Lung microvascular endothelial cell (primary cell): Measurements from ENCODE around the gene ALPG. TPM values are rescaled to one million over a fixed set of nuclear protein-coding genes. Genes with fewer than 3 reads are reported as not detected.

Experiments
- DNase-seq, 2 donors: peaks; one replicate each; pipeline versions ENCODE4 v3.0.0 to v3.0.0-alpha.2; 2010; ENCODE audit warnings: low read depth in 2 of 2
- total RNA-seq: library from RNA; depleted of rRNA; stranded (reverse); fragments of >200 nt; gene quantifications from 2 replicates; pipeline ENCODE4 v1.2.1, GENCODE V29; 2014

ALPG gene
- total RNA-seq, 1 donor from 2014 or later, result not detected

GRCh38 chr2:232457121-232458011 is 50.7 kb downstream of the ALPG start:
- DNase-seq, result no peak

GRCh38 chr2:232458051-232458660 is 51.5 kb downstream of the ALPG start:
- DNase-seq, result no peak

DNA sequence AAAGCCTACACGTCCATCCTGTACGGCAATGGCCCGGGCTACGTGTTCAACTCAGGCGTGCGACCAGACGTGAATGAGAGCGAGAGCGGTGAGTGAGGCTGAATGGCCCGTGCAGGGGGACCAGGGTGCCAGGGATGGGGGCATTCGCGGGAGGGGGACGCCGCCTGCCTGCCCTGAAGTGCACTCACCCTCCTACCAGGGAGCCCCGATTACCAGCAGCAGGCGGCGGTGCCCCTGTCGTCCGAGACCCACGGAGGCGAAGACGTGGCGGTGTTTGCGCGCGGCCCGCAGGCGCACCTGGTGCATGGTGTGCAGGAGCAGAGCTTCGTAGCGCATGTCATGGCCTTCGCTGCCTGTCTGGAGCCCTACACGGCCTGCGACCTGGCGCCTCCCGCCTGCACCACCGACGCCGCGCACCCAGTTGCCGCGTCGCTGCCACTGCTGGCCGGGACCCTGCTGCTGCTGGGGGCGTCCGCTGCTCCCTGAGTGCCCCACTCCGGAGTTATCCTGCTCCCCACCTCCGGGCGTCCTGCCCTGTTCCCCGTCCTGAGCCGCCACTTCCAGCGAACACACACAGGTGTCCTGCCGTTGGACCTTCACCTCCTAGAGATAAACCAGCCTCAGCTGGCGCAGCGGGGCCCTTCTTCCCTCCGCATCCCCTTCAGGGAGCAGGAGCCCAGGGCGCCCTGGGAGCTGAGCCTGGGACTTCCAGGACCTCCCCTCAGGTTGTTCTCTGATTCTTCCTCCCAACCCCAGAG is 52.2 kb downstream of the ALPG start:
- no peak for DNase-seq

- DNase-seq, result no peak
These were observed 52.9 kb downstream of the ALPG start for GRCh38 chr2:232459419-232460035.

GRCh38 chr2:232460171-232460570 is 53.5 kb downstream of the ALPG start:
- DNase-seq, result no peak

Other genes with a start within 250 kb of the ALPG start
- not detected in 2 replicates for gene ALPP, start 28.1 kb upstream of the ALPG start, total RNA-seq
- gene ALPI, start 49.3 kb downstream of the ALPG start, total RNA-seq, result not detected in 2 replicates
- under 0.01 TPM in 1 of 2 replicates, not detected in the other for gene ECEL1, start 81.0 kb downstream of the ALPG start, total RNA-seq
- not detected in 2 replicates for gene PRSS56, start 113.5 kb downstream of the ALPG start, total RNA-seq
- not detected in 2 replicates for gene CHRND, start 119.3 kb downstream of the ALPG start, total RNA-seq
- not detected in 2 replicates for gene CHRNG, start 132.8 kb downstream of the ALPG start, total RNA-seq
- gene TIGD1, start 143.7 kb downstream of the ALPG start, total RNA-seq, result 0.87 and 1.8 TPM in 2 replicates
- 97.6 and 108 TPM in 2 replicates for gene EIF4E2, start 143.8 kb downstream of the ALPG start, total RNA-seq
- 0.20 TPM in 1 of 2 replicates, not detected in the other for gene EFHD1, start 226.8 kb downstream of the ALPG start, total RNA-seq